CD1c-positive myeloid dendritic cell (primary cell): Measurements from ENCODE around the gene SCN2A.

Source experiments
- DNase-seq: peaks from one replicate; pipeline ENCODE4 v3.0.0-alpha.2; 2016; ENCODE audit errors: extremely low spot score

Gene SCN2A

GRCh38 chr2:165239230-165239629 lies at the start of gene SCN2A:
Gene SCN2A, plus strand, starts transcription at chr2:165239414. Its CDS starts 56,410 bp downstream, at chr2:165295824.
- DNase-seq, result peak; percentile 38

GRCh38 chr2:165191096-165191728 lies 48.0 kb upstream of the SCN2A start:
- no peak for DNase-seq

- no peak for DNase-seq
Observed at GRCh38 chr2:165192729-165193128, 46.5 kb upstream of the SCN2A start.

GRCh38 chr2:165193178-165193777 lies 45.9 kb upstream of the SCN2A start:
- no peak for DNase-seq

- DNase-seq, result no peak
Observed at GRCh38 chr2:165196411-165196810, 42.8 kb upstream of the SCN2A start.

- DNase-seq, result no peak
Observed at GRCh38 chr2:165197346-165197745, 41.9 kb upstream of the SCN2A start.

- no peak for DNase-seq
Observed at GRCh38 chr2:165198181-165198580, 41.0 kb upstream of the SCN2A start.

- no peak for DNase-seq
Observed at GRCh38 chr2:165202239-165202638, 37.0 kb upstream of the SCN2A start.

GRCh38 chr2:165203689-165204559 lies 35.3 kb upstream of the SCN2A start, which contains the start of gene SCN3A:
Gene SCN3A, minus strand, starts transcription at chr2:165204050. Its CDS starts 27,656 bp downstream, at chr2:165176394.
- DNase-seq, result peak; percentile 32

GRCh38 chr2:165205865-165206264 lies 33.3 kb upstream of the SCN2A start:
- no peak for DNase-seq

GRCh38 chr2:165208094-165208493 lies 31.1 kb upstream of the SCN2A start:
- no peak for DNase-seq

- no peak for DNase-seq
Observed at GRCh38 chr2:165214093-165214492, 25.1 kb upstream of the SCN2A start.

- DNase-seq, result no peak
Observed at GRCh38 chr2:165219481-165219880, 19.7 kb upstream of the SCN2A start.

GRCh38 chr2:165224941-165225340 lies 14.3 kb upstream of the SCN2A start:
- DNase-seq, result no peak

GRCh38 chr2:165227571-165227970 lies 11.6 kb upstream of the SCN2A start:
- no peak for DNase-seq

GRCh38 chr2:165237056-165237455 lies 2.2 kb upstream of the SCN2A start:
- no peak for DNase-seq

GRCh38 chr2:165238295-165238694 lies 919 bp upstream of the SCN2A start:
- DNase-seq, result peak; percentile 3

- no peak for DNase-seq
Observed at GRCh38 chr2:165239856-165240515, 772 bp downstream of the SCN2A start.

- no peak for DNase-seq
Observed at GRCh38 chr2:165240916-165241315, 1.7 kb downstream of the SCN2A start.

GRCh38 chr2:165245081-165245793 lies 6.0 kb downstream of the SCN2A start:
- no peak for DNase-seq

GRCh38 chr2:165248238-165248637 lies 9.0 kb downstream of the SCN2A start:
- no peak for DNase-seq
